ENCODE results near the gene ABCC2.
"Not testable (repeated sequence)": the region's sequence is repeated elsewhere in the genome, so short reads cannot be mapped to it uniquely, and the experiment has no call there.

Gene ABCC2

DNA sequence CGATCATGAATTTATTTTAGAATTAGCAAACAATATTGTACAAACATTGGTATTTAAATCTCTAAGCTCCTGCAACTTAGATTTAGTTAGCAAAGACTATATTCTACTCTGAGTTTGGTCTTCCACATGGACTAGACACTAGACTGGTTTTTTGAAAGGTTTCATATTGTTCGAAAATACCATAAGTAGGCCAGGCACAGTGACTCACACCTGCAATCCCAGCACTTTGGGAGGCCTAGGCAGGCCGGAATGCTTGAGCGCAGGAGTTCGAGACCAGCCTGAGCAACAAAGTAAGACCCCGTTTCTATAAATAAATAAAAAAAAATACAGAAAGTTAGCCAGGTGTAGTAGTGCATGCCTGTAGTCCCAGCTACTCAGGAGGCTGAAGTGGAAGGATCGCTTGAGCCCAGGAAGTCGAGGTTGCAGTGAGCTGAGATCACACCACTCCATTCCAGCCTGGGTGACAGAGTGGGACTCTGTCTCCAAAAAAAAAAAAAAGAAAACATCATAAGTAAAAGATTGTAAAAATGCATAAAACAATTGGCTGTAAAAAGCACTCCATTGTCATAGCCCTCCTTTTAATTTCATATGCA lies 73.1 kb downstream of the ABCC2 start:
- DNase-seq = no peak

DNA sequence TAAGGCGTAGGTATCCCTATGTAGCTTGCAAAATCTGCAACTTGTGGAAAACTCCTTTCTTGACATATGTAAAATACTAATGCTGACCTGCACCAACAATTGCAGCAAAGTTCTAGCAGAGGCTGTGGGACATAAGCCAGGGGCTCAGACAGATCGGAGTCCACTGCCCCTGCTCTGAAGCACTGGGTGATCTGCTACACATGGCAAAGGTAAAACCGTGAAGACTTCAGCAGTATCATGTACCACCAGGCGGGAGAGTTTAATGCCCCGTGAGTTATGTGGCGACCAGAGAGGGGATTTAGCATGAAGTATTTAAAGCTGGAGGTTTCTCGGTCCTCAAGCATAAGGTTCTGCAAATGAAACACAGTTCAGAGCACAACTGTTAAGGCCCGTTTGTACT lies 76.4 kb downstream of the ABCC2 start:
- DNase-seq = no peak

DNA sequence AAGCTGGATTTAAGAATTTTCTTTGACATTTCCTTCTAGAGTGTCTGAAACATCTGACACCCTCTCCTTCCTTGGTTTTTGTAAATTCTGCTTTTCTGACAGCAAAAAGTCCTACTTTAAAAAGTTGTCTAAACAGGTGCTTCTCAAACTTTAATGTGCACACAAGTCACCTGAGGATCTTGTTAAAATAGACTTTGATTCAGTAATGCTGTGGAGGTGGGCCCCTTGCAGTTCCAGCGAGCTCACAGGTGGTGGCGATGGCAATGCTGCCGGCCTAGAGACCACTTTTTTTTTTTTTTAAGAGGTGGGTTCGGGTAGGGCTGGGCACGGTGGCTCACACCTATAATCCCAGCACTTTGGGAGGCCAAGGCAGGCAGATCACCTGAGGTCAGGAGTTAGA lies 77.1 kb downstream of the ABCC2 start:
- DNase-seq = no peak

GRCh38 chr10:99860466-99860865 lies 78.0 kb downstream of the ABCC2 start:
- no peak for DNase-seq

DNA sequence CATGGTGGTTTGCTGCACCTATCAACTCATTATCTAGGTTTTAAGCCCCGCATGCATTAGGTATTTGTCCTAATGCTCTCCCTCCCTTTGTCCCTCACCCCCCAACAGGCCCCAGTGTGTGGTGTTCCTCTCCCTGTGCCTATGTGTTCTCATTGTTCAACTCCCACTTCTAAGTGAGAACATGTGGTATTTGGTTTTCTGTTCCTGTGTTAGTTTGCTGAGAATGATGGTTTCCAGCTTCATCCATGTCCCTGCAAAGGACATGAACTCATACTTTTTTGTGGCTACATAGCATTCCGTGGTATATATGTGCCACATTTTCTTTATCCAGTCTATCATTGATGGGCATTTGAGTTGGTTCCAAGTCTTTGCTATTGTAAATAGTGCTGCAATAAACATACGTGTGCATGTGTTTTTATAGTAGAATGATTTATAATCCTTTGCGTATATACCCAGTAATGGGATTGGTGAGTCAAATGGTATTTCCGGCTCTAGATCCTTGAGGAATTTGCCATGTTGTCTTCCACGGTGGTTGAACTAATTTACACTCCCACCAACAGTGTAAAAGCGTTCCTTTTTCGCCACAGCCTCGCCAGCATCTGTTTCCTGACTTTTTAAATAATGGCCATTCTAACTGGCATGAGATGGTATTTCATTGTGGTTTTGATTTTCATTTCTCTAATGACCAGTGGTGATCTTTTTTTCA lies 81.2 kb downstream of the ABCC2 start:
- not testable (repeated sequence) for DNase-seq

DNA sequence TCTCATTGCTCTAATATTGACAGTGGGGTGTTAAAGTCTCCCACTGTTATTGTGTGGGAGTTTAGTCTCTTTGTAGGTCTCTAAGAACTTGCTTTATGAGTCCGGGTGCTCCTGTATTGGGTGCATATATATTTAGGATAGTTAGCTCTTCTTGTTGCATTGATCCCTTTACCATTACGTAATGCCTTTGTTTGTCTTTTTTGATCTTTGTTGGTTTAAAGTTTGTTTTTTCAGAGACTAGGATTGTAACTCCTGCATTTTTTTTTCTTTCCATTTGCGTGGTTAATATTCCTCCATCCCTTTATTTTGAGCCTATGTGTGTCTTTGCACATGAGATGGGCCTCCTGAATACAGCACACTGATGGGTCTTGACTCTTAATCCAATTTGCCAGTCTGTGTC lies 84.8 kb downstream of the ABCC2 start:
- not testable (repeated sequence) for DNase-seq

GRCh38 chr10:99869581-99870122 lies 87.2 kb downstream of the ABCC2 start:
- no peak for DNase-seq

DNA sequence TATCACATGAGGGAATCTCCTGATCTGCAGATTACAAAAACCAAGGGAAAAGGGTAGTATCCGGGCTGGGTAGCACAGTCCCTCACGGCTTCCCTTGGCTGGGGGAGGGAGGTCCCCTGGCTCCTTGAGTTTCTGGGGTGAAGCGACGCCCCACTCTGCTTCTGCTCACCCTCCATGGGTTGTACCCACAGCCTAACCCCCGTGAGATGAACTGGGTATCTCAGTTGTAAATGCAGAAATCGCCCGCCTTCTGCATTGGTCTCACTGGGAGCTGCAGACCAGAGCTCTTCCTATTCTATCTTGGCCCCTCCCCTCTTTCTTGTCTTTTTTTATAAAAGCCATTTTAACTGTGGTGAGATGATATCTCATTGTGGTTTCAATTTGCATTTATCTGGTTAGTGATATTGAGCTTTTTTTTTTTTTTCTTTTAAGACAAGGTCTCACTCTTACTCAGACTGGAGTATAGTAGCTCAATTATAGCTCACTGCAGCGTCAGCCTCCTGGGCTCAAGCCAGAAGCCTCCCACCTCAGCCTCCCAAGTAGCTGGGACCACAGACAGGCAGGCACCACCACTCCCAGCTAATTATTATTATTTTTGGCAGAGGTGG lies 87.8 kb downstream of the ABCC2 start:
- peak; percentile 74 for DNase-seq

DNA sequence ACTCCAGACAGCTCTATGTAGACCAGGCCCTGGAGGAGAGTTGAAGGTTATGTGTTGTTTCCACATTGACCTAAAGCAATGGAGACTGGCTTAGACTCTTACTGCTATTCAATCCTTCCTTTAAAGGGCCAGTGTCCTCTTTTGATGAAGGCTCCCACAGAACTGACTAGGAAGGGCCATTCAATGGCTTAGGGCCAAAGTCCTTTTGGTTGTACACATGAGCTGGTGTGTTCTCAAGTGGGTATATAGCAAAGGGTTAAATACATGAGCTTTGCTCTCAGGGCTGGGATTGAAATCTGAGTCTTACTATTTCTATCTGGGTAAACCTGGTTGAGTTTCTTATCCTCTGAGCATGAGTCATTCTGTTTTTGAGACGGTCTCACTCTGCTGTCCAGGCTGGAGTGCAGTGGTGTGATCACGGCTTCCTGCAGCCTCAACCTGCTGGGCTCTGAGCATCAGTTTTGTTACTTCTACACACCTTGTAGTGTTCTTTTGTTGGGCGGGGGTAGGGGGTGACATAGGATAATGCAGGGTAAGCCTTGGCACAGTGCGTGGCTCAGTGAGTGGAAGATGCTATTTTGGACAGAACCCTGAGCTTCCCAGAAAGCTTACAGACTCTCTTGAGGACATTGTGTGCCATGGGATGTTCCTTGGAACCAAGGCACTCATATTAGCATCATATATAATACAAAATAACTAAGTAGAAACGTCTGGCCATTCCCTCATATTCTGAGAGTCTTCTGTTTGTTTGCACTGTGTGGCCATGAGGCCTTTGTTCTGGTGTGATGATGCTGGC lies 90.1 kb downstream of the ABCC2 start:
- no peak for DNase-seq

DNA sequence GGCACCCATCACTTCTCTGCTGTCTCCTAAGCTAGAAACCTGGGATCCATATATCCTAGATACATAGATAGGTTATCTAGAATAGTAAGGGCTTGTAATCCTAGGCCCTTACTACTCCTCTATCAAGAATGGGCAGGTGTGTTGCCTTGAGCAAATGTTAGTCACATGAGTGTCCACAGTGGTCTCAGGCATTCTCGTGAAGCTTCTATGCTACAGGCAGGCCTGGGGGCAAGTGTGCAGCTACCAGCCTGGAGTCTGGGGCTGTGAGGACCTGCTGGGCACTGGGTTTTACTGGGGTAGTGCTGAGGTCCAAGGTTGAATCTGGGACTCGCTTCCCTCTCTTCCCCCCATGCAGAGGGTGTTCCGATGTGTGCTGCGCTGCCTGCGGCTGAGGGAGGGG lies 91.4 kb downstream of the ABCC2 start:
- no peak for DNase-seq

DNA sequence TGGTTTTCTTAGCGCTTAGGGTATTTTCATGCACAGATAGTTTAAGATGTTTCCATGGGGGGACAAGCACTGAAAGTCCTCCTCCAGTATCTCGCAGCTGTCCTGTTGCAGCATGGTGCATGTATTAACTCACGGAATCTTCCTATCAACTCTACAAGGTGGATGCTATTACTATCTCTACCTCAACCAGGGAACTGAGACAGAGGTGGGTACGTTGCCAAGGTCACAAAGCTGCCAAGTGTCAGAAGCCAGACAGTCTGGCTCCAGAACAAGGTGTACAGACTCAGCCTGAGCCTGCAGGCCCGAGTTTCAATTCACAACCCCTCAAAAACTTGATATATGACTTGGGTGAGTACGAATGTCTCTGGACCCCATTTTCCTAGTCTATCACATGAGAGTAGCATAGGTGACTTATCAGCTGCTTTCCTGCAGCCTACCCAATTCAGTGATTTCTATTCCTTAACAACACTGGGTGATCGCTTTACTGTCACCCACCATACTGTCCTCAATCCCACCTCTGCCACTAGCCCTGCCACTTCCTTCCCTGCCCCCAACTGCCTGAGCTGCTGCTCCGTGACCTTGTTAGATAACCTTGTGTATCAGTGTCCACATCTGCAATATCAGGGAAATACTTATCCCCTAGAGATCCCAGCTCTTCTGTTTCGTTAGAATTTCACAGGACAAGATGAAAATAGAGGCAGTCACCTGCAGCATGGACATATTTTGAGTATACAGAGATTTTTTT lies 92.1 kb downstream of the ABCC2 start:
- DNase-seq = no peak

DNA sequence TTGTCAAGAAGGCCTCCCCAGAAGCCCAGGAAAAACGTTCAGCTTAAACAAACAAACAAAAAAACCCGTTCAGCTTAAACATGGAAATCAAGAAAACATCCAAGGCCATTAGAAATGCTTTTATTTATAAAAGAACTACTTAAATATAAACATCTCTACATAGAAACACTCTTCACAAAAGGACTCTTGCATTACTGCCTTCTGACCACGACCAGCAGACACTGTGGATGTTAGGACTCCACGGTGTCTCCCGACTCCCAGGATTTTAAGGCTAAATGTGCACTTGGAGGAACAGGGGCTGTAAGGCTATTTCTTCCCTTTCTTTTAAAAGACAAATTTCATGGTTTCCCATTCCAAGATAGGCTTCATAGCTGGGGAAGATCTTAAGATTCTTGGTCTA lies 93.0 kb downstream of the ABCC2 start:
- DNase-seq = no peak

DNA sequence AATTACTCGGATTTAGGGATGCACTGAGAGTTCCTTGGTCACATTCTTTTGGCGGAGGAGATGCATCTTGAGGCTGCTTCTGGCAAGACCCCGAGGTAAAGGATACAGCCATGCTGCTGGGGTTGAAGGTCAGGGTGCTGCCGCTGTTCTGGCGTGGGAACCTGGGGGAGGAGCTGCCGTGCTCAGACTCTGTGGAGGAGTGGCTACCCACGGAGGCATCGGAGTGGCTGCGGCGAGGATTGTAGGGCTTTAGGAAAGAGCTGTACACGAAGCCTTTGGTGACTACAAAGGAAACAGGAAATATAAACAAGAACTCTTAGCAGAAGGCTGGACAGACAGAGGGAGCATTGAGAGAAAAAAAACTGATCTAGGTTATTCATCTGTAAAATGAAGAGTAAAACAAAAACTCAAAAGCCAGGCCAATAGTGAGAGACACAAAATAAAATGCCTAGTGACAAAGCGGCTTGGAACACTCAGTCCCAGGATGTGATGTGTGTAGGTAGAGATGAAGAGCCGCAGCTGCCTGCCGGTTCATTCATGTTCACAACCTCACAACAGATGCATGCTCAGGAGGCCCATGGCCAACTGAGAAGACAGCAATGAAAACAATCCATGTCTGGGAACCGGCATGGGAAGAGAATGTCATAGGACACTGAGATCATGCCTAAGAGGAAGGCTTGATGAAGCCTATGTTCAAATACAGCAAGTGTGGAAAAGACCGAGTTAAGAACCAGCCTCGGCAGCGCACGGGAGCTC lies 97.8 kb downstream of the ABCC2 start:
- DNase-seq = no peak

GRCh38 chr10:99881371-99881770 lies 98.9 kb downstream of the ABCC2 start:
- DNase-seq = no peak

DNA sequence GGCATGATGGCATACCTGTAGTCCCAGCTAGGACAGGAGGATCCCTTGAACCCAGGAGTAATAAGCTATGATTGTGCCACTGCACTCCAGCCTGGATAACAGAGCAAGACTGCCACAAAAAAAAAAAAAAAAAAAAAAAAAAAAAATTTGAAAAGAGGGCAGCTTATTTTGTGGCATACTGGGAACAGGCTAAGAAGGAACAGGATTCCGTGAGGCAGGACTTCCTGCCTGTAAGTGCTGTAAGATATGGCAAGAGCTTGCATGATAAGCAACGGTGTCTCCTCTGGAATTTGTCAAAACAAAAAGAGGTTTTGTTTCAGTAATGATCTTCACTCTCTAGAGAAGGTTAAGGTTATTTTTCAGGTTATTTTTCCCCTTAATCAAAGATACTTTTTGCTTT lies 101.1 kb downstream of the ABCC2 start:
- DNase-seq = no peak

GRCh38 chr10:99888622-99889021 lies 106.2 kb downstream of the ABCC2 start:
- DNase-seq = no peak

DNA sequence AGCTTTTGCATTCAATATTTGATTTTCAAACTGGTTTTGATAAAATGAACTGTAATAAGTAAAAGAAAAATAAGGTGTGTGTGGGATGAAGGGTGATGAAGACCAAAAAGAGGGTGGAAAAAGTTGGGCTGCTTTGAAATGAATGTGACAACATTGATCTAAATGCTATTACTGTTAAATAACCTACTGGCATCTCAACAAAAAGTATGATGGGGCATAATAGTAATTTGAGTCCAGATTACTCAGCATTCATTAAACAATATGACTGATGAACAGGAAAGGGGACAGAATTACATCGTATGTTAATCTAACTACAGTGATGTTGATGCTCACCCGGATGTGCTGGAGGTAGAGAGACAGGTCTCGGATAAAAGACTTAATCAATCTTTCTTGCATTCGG lies 112.2 kb downstream of the ABCC2 start:
- no peak for DNase-seq

DNA sequence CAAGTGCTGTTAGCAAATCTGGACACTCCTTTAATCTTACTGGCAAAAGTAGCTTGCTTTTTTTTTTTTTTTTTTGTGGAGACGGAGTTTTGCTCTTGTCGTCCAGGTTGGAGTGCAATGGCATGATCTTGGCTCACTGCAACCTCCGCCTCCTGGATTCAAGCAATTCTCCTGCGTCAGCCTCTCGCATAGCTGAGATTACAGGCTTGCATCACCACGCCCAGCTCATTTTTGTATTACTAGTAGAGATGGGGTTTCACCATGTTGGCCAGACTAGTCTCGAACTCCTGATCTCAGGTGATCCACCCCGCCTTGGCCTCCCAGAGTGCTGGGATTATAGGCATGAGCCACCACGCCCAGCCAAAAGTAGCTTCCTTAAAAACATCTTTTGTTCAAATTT lies 112.6 kb downstream of the ABCC2 start:
- DNase-seq = not testable (repeated sequence)

DNA sequence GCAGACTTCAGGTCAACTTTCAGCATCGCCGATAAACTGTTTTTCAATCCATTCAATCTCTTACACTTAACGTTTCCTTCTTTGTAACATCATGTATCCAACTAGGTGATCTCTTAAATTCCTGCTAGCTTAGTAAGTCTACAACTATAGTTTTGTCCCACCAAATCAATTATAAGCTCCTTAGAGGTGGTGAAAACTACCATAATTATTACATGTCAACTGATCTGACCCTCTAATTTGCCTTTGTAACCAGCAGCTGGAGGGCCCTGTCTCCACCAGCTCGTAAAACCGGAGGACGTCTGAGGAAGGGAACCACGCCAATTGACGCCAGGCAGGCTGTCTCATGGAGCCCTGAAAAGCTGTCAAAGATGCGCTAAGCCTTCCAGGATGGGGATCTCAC lies 113.4 kb downstream of the ABCC2 start:
- DNase-seq = no peak
